Measurements from ENCODE around the gene CAMKMT.
"Not testable (repeated sequence)": the region's sequence is repeated elsewhere in the genome, so short reads cannot be mapped to it uniquely, and the experiment has no call there.

Gene CAMKMT

DNA sequence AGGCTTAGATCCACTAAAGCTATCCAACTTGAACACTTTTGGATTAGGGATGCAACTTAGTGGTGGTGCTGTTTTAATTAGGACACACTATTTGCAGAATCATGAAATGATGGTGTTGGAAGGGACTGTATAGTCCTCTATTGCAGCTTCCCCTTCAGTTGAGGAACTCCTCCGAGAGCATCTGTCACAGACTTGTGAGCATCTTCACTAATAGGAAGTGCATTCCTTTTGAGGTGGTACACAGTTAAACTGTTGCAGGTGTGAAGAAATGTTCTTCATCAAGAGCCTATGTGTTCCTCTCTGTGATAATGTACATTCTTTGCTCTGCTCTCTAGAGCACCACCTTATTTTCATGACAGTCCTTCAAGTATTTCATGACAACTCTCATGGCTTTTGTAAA is 197.4 kb downstream of the CAMKMT start:
- DNase-seq, result no peak

DNA sequence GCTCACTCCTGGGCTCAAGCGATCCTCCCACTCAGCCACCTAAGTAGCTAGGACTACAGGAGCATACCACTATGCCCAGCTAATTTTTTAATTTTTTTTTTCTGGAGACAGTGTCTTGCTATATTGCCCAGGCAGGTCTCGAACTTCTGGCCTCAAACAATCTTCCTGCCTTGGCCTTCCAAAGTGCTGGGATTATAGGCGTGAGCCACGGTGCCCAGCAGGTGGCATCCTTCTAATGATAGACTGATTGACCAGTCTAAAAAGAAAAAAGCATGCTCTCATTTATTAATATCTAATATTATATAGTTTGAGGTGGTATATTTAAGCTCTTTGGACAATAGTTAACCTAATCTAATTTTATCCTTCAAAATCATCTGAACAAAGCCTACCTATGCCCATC is 198.6 kb downstream of the CAMKMT start:
- peak in 1 of 2 donors; percentile 12 for DNase-seq

DNA sequence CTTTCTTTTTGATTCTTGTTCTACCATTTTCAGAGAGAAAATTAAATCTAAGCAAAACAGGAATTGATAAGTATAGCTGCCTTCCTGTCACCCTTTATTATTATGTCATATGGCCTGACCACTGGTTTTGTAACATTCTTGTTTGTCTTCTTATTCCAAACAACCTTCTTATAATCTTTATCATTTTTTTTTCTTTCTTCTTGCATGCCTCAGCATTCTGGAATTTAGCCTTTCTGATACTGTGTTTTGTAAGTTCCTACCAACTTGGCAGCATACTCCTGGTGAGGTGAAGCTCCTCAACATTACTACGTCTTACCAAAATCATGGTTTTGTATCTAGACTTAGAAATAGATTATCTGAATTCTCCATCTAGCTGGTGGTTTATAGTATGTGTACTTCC is 199.2 kb downstream of the CAMKMT start:
- no peak for DNase-seq

DNA sequence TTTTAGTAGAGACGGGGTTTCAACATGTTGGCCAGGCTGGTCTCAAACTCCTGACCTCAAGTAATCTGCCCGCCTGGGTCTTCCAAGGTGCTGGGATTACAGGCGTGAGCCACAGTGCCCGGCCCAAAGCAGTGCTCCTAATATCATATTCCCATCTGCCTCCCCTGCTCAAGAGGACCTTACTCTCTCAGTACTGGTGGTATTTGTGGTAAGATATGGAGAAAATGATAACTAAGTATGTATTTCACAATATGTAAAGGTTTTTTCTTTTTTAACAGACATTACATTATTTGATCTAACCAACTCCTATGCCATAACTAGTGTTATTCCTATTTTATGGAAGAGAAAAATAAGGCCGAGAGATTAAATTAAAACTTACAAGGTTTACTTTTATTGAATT is 201.0 kb downstream of the CAMKMT start:
- DNase-seq, result no peak

DNA sequence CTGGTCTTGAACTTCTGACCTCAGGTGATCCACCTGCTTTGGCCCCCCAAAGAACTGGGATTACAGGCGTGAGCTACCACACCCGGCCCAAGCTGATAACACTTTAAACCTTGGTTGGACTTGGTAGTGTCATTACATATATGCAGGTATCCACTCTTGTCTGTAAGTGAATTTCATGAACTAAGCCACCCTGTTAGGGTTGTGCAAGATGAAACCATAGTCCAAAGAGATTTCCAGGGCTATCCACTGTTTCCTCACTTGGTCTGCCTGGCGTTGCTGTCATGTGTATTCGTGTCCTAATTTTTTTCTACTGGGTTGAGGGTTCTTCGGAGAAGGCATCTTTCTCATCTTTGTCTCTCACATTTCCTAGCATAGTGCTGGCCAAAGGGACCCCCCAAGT is 203.0 kb downstream of the CAMKMT start:
- DNase-seq, result no peak

DNA sequence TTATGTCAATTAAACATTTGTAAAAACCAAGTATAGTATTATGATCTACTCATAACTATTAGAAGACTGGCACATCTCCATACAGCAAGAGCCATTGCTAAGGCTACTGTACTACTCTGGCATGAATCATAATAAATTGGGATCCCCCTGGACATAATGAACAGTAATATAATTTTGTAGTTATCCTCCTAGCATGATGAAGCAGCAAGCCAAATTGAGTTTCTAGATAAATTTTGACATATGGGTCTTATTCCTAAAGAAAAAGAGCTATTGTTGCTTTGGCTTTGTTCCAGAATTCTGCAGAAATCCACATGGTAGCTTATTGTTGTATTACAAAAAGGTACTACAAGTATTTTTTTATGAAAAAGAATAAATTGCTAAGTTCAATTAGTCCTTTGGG is 204.3 kb downstream of the CAMKMT start:
- DNase-seq, result no peak

DNA sequence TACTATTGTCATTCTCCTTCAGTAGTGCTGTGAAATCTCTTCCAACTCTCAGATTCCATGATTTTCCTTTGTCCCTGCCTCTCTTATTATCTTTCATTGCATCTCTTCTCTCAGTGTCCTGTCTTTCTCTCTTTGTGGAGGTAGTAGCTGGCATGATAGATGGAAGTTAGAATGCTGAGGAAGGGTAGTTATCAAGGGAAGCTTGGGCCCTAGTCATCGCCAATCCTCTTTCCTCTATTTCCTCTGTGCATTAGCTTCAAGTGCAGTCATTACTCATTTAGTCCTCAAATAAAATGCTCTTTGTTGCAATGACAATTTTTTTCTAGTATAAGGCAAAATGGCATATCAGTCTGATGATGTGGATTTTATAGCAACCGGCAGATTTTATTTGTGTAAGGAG is 207.7 kb downstream of the CAMKMT start:
- no peak for DNase-seq

DNA sequence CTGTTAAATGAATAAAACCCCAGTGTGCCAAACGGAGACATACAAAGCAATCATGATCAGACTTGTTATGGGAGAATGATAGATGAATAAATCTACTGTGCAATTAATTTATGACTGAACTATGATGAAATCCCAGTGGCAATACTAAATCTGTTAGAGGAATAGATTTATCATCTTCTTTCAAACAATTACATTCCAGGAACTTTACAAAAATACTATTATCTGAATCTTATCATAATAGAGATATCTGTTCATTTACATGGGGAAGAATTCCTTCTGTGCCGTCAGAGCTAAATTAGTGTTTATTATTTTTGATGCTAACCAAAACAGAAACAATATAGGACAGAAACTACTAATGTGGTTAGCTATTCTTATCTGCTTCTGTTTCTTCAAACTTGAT is 208.5 kb downstream of the CAMKMT start:
- DNase-seq, result no peak

DNA sequence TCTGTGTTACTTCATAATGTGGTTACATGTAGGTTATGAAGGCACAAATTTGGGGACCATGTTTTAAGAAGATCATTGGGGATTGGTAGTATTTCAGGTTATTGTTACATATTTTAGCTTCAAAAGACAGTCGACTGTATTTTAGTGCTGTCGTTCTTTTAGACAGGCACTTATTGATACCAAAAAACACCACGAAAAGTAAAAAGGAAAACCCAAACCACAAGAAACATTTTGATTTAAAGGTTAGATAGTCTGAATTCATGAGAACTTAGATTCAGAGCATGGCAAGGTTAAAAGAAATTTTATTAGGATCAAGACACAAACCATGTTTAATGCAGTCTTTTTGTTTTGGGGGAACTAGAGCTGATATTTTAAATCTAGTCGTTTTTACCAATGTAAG is 209.0 kb downstream of the CAMKMT start:
- DNase-seq, result peak in 1 of 2 donors; percentile 7

DNA sequence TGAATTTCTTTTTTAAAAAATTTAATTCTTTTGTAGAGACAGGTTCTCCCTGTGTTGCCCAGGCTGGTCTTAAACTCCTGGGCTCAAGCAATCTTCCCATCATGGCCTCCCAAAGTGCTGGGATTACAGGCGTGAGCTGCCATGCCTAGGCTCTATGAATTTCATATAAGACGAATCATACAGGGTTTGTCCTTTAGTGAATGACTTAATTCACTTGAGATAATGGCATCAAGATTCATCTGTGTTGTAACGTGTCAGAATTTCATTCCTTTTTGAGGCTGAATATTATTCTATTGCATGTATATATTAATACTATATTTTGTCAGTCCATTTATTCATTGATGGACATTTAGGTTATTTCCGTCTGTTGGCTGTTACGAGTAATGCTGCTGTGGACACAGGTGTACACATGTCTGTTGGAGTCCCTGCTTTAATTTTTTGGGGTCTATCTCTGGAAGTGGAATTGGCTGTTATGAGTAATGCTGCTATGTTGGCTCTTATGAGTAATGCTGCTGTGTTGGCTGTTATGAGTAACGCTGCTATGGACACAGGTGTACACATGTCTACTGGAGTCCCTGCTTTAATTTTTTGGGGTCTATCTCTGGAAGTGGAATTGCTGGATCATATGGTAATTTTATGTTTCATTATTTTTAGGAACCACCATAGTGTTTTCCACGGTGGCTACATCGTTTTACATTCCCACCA is 210.6 kb downstream of the CAMKMT start:
- no peak for DNase-seq

DNA sequence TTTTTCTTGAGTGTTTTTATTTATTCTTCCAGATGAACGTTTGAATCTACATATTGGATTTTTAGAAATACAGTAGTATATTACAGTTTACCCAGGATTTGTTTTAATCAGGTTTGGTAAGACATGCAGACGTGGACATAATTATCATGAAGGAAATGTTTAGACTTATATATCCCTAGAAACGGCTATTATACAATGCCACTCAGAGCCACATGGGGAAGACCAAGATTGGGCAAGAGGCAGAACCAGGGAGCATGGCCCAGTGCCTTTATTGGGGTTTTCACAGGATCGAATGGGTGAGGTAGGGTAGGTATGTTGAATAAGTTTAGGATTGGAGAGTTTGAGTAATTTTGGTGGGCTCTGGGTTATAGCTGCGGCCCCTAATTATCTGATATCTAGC is 212.2 kb downstream of the CAMKMT start:
- DNase-seq, result no peak

DNA sequence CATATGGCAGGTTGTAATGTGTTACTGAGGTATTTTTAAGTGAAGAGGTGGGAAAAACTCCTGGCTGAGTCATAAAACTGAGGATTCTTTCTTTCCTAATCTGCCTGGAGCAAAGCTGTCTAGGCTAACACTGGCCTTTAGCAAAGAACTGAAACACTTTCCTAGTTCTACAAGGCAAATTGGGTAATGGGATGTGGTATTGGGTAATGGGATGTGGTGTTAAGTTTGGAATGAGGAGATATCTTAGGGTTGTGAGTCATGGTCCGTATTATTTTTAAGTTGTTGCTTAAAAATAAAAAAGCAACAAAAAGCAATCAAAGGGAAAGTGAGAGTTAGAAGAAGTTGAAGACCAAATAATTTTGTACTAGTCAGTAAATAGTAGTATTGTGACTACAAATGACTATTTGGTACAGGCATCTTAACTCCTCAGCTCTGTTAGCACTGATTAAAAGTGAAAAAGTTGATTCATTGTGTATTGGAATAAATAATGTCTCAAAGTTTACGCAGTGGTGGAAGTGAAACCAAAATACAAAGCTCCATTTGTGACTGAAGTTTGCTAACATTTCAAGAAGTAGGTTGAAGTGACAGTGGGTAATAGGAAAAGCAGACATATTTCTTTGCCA is 216.8 kb downstream of the CAMKMT start:
- DNase-seq, result no peak

DNA sequence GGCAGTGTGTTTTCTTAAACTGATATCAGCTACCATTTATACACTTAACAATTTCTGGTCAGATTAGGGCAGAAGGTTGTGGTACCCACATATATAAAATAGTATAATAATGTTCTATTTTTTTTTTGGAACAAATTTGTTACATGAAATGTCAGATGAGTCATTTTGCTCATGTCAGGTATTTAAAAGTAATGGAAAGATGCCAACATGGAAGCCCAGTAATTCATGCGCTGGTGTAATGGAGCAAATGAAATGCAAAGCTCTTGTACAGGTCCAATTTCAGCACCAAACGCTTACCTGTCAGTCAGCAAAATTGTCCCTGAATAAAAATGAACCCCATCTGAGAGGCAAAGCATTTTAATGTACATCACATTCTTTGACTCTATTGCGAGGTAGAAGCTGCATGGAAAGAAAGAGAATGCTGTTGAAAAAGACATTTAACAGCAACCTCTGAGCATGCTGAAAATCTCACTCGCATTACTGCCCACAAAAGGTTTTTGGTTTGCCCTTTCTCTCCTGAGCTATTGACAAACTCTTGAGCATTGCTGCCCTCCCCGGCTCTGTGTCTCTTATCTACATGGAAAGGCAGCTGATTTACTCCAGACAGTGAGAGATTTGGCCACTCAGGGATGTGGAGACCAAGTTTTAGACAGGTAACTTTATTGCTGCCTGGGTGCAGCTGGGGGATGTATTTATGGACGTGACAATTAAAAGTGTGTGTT is 217.5 kb downstream of the CAMKMT start:
- DNase-seq, result no peak

DNA sequence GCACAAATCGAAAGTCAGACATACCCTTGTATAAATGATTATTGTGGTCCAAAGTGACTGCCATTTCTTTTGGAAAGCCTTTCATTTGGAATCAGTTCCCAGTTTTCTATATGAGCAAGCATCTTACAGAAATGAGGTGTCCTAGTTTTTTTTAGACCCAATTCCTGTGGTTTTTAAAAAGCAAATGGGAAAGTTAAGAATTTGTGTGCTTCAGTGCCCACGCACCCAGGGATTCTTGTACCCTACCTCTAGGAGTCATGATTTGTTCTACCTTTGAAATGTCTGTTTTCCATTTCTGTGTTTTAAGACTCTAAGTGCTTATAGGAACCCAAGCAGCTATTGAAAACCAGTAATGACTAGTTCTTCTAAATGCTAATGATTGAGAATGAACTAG is 218.1 kb downstream of the CAMKMT start:
- no peak for DNase-seq

DNA sequence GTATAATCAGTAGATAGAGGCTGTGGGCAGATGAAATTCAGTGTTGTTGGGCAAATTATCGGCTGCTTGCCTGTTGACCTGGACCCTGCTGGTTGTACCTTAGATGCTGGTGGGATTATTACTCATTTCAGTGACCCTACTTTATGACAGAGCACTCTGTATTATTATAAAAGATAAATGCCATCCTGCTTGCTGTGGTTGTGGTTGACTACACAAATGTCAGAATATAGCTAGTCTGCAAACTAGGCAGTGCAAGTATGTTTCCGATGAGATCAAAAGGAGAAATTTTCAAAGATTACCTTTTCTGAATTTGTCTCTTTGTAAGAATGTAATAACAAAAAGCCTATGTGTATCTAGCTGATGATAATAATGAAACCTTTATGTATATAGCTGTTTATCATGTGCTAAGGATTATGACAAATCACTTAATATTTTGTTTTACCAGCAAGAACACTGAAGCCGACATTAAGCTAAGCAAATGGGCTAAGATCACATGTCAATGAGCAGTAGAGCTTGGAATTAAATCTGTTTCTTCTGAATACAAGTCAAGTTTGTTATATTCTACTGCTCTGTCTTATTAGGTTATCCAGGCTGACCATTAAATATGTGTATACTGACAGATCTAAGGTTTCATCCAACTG is 219.2 kb downstream of the CAMKMT start:
- no peak for DNase-seq

DNA sequence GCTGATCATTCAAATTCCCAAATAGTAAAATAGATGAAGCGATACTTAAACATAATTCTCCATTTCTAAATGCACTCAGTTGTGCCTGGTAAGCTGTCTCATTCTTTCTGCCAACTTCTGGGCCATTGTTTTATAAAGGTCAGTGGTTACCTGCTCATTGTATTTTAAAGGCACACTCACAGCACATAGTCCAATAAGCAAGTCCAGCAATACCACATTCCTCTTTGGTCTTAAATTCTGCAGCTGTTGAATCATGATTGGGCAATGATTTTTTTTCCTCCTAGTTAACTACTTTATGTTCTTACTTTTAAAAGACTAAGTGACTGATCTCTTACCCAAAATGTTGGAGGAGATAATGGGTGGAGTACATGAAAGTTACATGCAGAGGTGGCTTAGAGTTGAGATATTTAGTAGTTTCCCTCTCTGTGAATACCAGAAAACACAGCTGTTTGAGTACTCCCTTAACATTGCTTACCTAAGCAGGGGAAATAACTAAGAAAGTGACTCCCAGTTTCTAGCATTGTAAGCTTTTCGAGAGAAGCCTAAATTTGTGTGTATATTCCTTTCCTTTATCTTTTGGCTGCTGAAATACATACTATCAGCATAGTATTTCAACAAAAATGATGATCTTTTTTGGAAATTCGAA is 220.7 kb downstream of the CAMKMT start:
- no peak for DNase-seq

DNA sequence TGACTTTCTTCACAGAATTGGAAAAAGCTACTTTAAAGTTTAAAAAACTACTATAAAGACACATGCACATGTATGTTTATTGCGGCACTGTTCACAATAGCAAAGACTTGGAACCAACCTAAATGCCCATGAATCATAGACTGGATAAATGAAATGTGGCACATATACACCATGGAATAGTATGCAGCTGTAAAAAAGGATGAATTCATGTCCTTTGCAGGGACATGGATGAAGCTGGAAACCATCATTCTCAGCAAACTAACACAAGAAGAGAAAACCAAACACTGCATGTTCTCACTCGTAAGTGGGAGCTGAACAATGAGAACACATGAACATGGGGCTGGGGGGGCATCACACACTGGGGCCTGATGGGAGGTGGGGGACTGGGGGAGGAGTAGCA is 233.9 kb downstream of the CAMKMT start:
- DNase-seq, result not testable (repeated sequence)

DNA sequence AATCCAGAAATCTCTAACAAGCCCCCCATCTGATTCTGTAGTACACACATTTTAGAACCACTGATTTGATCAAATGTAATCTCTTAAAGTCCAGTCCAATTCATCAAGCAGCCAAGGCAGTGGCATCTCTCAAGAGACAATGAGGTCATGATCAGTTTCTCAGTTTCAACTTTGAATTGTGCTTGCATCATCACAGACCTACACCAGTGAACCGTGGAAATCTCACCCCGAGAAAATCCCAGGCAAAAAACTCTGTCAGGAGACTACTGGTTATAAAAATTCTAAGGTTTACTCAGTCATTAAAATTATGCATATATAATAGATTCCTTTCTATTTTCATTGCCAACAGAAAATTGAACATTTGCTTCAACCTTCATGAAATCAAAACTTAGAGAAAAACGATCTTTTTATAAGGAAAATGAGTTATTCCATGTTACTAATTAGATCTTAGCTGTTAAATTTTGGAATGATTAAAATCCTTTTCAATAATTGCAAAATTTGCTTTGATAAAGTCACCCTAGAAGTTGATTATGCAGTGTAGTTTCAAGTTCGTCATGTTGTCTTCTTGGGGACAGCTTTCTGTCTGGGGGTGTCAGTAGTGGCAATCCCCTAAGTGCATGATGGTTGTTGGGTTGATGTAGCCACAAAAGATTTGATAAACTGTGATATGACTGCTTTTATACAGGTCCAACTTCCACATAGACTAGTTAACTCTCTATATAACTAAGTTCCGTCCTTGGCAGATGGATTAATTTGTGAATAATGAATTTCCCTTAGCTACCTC is 235.0 kb downstream of the CAMKMT start:
- no peak for DNase-seq

DNA sequence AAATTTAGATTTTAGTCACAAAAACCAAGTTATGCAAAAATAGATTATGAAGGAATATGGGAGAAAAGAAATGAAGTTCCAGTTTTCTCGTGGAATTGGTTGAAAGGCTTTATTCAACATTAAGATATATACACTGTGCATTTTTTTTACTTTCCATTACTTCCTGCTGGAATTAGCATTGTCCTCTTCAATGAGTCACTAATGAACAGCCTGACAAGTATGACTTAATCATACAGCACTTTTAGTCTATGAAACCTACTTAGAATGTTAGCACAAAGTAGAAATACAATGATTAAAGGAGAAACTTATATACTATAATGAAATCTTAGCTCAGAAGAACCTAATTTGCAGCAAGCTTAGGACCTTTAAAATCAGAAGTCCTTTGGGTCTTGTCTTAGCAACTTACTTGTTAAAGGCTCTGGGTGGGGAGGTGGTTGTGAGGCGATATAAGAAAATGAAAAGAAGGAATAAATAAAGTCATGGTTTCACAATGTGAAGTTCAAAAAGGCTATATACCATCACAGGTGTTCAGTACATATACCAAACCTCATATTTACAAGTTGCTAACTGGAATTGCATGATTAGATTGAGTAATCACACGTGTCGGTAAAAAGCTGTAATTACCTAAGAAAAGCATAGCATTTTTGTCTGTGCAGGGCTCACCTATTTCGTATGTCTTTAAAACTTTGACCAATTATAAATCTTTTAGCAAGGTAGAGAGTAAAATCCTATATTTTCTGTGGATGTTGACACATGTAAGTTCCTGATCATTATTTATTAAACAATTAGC is 236.8 kb downstream of the CAMKMT start:
- DNase-seq, result no peak

DNA sequence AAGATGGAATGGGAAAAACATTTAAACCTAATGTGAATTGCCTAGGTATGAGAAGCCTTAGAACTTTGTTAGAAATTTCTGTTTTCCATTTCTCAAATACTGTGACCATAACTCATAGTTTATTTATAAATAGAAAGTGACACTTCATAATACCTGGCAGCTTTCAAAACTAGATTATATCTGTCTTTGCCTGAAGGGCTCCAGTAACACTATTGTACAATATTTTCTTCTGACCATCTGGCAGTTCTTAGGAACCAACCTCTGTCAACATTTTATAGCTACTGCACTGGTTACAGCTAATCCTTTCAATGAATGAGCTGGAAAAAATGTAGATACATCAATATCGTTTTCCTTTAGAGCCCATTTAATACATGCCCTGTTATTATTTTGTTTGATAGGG is 237.4 kb downstream of the CAMKMT start:
- DNase-seq, result no peak

DNA sequence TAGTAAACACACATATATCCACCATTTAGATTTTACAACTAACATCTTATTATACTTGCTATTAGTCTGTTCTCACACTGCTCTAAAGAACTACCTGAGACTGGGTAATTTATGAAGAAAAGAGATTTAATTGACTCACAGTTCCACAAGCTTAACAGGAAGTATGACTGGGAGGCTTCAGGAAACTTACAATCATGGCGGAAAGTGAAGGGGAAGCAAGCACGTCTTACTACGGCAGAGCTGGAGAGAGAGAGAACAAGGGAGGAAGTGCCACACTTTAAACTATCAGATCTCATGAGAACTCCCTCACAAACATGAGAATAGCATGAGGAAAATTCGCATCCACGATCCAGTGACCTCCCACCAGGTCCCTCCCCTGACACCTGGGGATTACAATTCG is 240.7 kb downstream of the CAMKMT start:
- no peak for DNase-seq

DNA sequence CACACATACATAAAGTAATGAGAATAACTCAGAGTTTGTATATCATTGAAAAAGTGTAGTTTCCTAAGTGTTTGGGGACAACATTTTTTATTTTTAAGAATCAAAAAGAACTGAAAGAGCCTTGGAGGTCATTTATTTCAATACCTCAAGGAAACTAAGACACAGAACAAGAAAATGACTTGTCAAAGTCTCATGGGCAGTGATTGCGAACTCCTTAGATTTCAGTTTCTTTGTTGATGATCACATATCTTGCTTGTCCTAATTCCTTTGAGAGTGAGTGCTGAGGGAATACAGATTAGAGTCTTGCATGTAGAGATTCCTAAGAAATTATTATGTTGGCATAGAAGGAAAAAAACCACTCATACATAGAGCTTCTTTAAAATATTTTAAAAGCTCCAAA is 243.8 kb downstream of the CAMKMT start:
- no peak for DNase-seq

Data from CD4-positive, alpha-beta T cell treated with Interleukin-4 for 1 hour (primary cell).